Neural progenitor cell (in vitro differentiated cells): ENCODE results near the gene TMEM52B.
"Not testable (repeated sequence)": the region's sequence is repeated elsewhere in the genome, so short reads cannot be mapped to it uniquely, and the experiment has no call there.

Source experiments
- CTCF ChIP-seq: fragments of 200-600 bp; sonication (generic); IDR thresholded peaks from 2 replicates; pipeline ENCODE4 v1.5.1; 2017; ENCODE audit warnings: antibody characterized with exemption, mild to moderate bottlenecking
- EZH2phosphoT487 ChIP-seq: fragments of 200-600 bp; sonication (generic); IDR thresholded peaks from 2 replicates; pipeline ENCODE4 v1.6.1; 2017; ENCODE audit warnings: antibody characterized with exemption

GRCh38 chr12:10204495-10204894 lies 25.7 kb downstream of the TMEM52B start:
- TF ChIP-seq CTCF, EZH2phosphoT487: not testable (repeated sequence)
